OCI-LY3 (cell line): ENCODE results near the gene ABCC5.

Experiments
- CTCF ChIP-seq: fragments of 200-600, 300-600 bp; sonication (generic); IDR thresholded peaks from 2 replicates; pipeline ENCODE4 v1.5.1; 2014; ENCODE audit warnings: antibody characterized with exemption, low read length, low read depth
- EZH2phosphoT487 ChIP-seq: fragments of 200-600 bp; shearing (Covaris generic); IDR thresholded peaks from 2 replicates; pipeline ENCODE4 v1.6.1; 2018; ENCODE audit warnings: antibody characterized with exemption, mixed run types, low read depth

- TF ChIP-seq CTCF (no peak), EZH2phosphoT487 (no peak)
Observed at GRCh38 chr3:183904833-183905780, 112.6 kb downstream of the ABCC5 start.
